ENCODE measurements around the gene SPATA31C2.
"Not testable (repeated sequence)": the region's sequence is repeated elsewhere in the genome, so short reads cannot be mapped to it uniquely, and the experiment has no call there.

GRCh38 chr9:88118121-88118520, 20.2 kb downstream of the SPATA31C2 start:
- TF ChIP-seq, protein P1, sequence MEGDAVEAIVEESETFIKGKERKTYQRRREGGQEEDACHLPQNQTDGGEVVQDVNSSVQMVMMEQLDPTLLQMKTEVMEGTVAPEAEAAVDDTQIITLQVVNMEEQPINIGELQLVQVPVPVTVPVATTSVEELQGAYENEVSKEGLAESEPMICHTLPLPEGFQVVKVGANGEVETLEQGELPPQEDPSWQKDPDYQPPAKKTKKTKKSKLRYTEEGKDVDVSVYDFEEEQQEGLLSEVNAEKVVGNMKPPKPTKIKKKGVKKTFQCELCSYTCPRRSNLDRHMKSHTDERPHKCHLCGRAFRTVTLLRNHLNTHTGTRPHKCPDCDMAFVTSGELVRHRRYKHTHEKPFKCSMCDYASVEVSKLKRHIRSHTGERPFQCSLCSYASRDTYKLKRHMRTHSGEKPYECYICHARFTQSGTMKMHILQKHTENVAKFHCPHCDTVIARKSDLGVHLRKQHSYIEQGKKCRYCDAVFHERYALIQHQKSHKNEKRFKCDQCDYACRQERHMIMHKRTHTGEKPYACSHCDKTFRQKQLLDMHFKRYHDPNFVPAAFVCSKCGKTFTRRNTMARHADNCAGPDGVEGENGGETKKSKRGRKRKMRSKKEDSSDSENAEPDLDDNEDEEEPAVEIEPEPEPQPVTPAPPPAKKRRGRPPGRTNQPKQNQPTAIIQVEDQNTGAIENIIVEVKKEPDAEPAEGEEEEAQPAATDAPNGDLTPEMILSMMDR (IDR thresholded peaks at IDR 0.05): not testable (repeated sequence)
- TF ChIP-seq POLR2A (IDR thresholded peaks at IDR 0.05): not testable (repeated sequence)
